ENCODE data around the gene DPP6.

The DPP6 gene

GRCh38 chr7:154909241-154910105 is 857.3 kb downstream of the DPP6 start:
- H3K4me3 ChIP-seq (replicated peaks; ENCODE audit: low read depth, low read length) = no peak overlapping the region
- no peaks in the 10 kb centered on the region; the same call in 1 of the 2 replicates for H3K27me3 ChIP-seq (replicated peaks; ENCODE audit: control insufficient read depth, insufficient read depth, low read length)
- no peak for TF ChIP-seq CTCF (IDR thresholded peaks at IDR 0.05; ENCODE audit: insufficient read depth, low read length, poor library complexity, severe bottlenecking)
- DNase-seq (ENCODE audit: extremely low read depth, insufficient read length) = no peak
- no peaks in the 10 kb centered on the region for H3K36me3 ChIP-seq (ENCODE audit: control insufficient read depth, insufficient read depth, low read length)

- H3K4me3 ChIP-seq (replicated peaks; ENCODE audit: low read depth, low read length) = no peak overlapping the region
- no peak for DNase-seq (ENCODE audit: extremely low read depth, insufficient read length)
- TF ChIP-seq CTCF (IDR thresholded peaks at IDR 0.05; ENCODE audit: insufficient read depth, low read length, poor library complexity, severe bottlenecking) = no peak
- no peaks in the 10 kb centered on the region for H3K36me3 ChIP-seq (ENCODE audit: control insufficient read depth, insufficient read depth, low read length)
- no peaks in the 10 kb centered on the region; the same call in none of the 2 replicates for H3K27me3 ChIP-seq (replicated peaks; ENCODE audit: control insufficient read depth, insufficient read depth, low read length)
Observed at GRCh38 chr7:154910125-154910524, 857.9 kb downstream of the DPP6 start.

- no peak for TF ChIP-seq CTCF (IDR thresholded peaks at IDR 0.05; ENCODE audit: insufficient read depth, low read length, poor library complexity, severe bottlenecking)
- Histone ChIP-seq H3K4me3 (replicated peaks; ENCODE audit: low read depth, low read length) (no peak overlapping the region), H3K27me3 (replicated peaks; ENCODE audit: control insufficient read depth, insufficient read depth, low read length) (no peaks in the 10 kb centered on the region; the same call in 1 of the 2 replicates), H3K36me3 (ENCODE audit: control insufficient read depth, insufficient read depth, low read length) (no peaks in the 10 kb centered on the region)
- no peak for DNase-seq (ENCODE audit: extremely low read depth, insufficient read length)
Observed at GRCh38 chr7:154910977-154911376, 858.8 kb downstream of the DPP6 start.

- no peak overlapping the region for H3K4me3 ChIP-seq (replicated peaks; ENCODE audit: low read depth, low read length)
- no peaks in the 10 kb centered on the region; the same call in 1 of the 2 replicates for H3K27me3 ChIP-seq (replicated peaks; ENCODE audit: control insufficient read depth, insufficient read depth, low read length)
- H3K36me3 ChIP-seq (ENCODE audit: control insufficient read depth, insufficient read depth, low read length) = no peaks in the 10 kb centered on the region
- no peak for DNase-seq (ENCODE audit: extremely low read depth, insufficient read length)
- no peak for TF ChIP-seq CTCF (IDR thresholded peaks at IDR 0.05; ENCODE audit: insufficient read depth, low read length, poor library complexity, severe bottlenecking)
Observed at GRCh38 chr7:154911411-154911810, 859.2 kb downstream of the DPP6 start.

GRCh38 chr7:154911862-154912455 is 859.8 kb downstream of the DPP6 start:
- no peak for TF ChIP-seq CTCF (IDR thresholded peaks at IDR 0.05; ENCODE audit: insufficient read depth, low read length, poor library complexity, severe bottlenecking)
- Histone ChIP-seq H3K36me3 (ENCODE audit: control insufficient read depth, insufficient read depth, low read length) (no peaks in the 10 kb centered on the region), H3K4me3 (replicated peaks; ENCODE audit: low read depth, low read length) (no peak overlapping the region), H3K27me3 (replicated peaks; ENCODE audit: control insufficient read depth, insufficient read depth, low read length) (no peaks in the 10 kb centered on the region; the same call in 1 of the 2 replicates)
- DNase-seq (ENCODE audit: extremely low read depth, insufficient read length) = no peak

Measured in GM06990 (cell line).